GM21360 (cell line): ENCODE data around the gene USP46.

Experiments
- ATAC-seq: cut with Tn5 transposase; IDR thresholded peaks from one replicate; pipeline ENCODE4 v1.9.1; 2021; ENCODE audit warnings: mild to moderate bottlenecking, moderate library complexity; ENCODE audit not compliant: unreplicated experiment

Gene USP46

DNA sequence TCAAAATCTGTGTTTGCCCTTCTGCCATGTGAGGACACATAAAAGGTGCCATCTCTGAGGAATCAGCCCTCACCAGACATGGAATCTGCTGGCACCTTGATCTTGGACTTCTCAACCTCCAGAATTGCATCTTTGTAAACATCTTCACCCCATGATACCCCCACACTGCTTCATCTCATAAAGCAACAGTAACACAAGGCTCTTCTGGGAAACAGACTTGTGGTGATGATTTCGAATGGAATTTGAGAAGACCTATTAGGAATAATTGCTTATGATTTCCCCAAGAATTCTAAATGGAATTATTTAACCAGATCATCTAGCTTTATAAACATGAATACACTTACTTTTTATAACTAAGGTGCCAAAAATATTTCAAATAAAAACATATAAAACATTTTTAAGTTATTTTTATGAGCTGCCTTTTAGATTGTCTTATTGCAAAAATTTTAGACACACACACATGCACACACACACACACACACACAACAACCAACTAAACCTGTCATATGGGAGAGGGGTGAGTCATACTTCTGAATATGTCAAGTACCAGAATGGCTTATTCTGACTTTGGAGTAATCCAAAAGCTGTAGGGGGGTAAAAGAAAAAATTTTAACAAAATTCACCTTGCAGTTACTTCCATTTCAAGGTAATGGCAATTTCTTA, 82.0 kb downstream of the USP46 start:
- ATAC-seq = no peak

DNA sequence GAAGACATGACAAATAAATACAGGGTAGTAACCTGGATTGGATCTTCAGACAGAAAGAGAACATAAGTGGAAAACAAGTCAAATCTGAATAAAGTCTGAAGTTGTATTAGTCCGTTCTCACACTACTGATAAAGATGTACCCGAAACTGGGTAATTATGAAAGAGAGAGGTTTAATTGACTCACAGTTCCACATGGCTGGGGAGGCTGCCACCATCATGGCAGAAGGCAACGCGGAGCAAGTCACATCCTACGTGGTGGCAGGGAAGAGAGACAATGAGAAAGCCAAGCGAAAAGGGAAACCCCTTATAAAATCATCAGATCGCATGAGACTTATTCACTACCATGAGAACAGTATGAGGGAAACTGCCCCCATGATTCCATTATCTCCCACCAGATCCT, 82.8 kb downstream of the USP46 start:
- no peak for ATAC-seq

DNA sequence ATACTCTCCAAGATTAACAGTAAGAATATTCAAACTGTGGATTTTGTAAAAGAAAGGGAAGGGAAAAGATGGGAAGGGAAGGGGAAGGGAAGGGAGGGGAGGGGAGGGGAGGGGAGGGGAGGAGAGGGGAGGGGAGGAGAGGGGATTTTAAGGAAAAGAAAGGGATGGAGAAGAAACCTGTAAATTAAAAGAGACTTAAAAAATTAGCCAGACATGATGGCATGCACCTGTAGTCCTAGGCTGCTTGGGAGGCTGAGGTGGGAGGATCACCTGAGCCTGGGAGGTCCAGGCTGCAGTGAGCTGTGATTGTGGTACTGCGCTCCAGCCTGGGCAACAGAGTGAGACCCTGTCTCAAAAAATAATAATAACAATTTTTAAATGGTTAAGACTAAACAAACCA, 83.7 kb downstream of the USP46 start:
- no peak for ATAC-seq

DNA sequence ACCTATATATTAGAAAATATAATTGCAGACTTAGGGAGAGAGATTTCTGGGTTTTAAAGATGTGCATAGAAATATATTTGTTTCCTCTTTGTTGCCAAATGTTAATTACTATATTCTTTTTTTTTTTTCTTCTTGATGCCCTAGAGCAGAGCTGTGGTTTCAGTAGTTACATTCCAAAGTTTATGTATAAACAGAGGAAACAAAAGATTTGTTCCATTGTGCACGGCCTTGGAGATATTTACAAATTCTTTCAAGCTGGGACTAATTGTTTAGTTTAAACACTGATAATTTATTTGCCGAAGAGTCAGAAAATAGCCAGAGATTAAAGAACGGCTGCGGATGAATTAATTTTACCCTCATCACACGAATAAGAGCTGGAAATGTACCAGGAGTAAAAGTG, 85.1 kb downstream of the USP46 start:
- no peak for ATAC-seq

DNA sequence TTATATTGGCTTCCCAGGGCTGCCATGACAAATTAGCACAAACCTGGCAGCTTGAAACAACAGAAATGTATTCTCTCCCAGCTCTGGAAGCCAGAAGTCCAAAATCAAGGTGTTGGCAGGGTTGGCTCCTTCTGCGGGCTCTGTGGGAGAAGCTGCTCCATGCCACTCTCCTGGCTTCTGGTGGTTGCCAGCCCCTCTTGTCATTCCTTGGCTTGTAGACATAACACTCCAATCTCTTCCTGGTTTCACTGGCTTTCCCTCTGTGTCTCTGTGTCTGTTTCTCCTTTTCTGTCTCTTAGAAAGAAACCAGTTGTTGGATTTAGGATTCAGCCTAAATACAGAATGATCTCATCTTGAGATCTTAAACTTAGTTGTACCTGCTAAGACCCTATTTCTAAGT, 85.5 kb downstream of the USP46 start:
- ATAC-seq = no peak

DNA sequence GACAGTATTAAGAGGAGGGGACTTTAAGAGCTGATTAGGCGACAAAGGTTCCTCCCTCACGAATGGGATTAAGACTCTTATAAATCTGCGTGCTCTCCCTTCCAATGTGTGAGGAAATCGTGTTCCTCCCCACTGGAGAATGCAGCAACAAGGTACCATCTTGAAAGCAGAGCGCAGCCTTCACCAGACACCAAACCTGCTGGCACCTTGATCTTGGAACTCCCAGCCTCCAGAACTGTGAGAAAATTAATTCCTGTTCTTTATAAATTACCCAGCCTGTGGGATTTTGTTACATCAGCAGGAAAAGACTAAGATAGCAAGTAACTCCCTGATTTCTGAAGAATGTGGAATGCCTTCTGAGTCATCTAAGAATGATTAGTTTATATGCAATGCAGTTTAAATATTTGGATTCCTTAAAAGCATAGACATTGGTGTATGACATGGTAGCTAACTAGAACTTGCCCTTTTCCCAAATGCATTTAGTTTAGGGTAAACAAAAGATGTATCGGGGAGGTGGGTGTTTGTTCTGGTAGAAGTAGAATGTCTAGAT, 86.1 kb downstream of the USP46 start:
- no peak for ATAC-seq

DNA sequence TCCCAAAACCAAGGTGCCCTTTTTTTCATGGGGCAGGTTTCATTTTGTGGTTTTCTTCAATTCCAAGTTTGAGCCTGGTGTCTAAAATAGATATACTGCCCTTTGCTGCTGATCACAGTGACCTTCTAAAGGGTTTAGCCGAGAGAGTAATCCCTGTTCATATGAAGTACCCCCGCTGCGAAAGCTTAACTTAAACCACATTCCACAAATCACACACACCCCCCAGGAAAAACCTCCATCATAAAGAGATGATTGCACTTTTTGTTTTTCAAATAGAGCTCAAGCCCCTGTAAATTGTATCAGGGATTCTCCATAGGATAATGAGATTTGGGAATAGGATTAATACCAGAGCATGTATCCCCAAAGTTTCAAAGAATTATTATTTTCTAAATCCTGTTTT, 90.8 kb downstream of the USP46 start:
- ATAC-seq = no peak

DNA sequence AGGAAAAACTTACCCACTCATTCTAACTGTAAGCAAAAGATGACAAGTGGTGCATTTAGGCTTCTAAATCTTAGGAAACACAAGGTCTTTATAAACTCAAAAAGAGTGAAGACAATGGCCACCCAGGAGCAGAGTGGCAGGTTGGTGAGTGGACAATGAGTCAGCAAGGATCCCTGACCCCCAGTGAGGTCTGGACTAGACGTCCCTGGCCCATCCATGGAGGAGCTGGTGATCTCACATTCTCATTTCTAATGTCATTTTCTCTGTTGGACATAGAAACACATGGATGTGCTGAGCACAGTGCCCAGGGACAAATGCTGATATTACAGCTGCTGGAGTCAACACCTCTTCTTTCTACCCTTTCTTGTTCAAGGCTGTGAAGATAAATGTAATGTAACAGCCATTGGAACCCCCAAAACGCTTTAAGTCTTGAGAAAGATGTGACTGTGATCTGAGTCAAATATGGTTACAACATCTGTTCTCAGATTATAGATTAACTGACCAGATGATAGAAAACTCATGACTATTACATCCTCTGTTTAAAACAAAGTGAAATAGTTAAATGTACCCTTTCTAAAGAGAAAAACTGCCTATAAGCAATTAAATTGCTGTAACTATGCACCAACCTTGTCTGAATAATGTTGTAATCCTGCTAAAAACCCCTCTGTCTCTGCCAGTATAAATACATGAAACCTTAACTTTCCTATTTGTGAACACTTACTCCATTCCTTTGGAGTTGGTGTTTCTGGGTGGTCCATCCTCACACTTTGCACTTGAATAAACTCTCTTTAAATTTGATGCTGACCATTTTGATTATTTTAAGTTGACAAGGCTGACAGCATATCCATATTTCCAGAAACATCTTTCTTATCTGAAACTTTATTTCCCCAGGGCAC, 92.7 kb downstream of the USP46 start:
- ATAC-seq = no peak

DNA sequence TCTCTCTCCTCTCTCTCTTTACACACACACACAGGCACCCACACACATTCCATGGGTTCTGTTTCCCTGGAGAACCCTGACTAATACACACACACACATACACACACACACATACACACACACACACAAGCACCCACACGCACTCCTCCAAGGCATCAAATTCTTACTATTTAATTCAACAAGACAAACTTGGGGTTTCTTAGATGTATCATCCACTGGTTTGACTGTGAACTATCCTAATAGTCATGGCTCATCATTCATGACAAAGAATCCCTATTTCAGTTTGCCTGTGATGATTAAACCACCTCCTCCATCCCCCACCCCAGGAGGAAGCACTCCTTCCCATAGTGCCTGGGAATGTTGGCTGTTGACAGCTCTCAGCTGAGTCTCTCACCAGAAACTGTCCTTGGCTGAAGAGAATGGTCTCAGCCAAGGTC, 98.2 kb downstream of the USP46 start:
- ATAC-seq = no peak

DNA sequence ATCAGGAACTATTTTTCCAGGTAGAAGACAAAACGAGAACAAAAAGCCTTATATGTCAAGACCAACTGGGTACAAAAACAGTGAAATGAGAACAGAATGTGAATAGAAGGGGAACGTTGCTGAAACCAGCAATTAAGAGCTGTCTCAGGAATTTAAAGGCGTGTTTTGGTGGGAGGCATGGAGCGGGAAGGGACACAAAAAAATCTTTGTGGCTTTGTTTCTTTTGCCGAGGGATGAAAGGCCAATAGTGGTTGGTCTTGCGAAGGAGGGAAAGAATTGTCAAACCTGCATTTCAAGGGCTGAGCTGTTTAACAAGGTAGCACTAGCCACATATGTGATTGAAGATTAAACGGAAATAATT, 103.8 kb downstream of the USP46 start:
- ATAC-seq = no peak

DNA sequence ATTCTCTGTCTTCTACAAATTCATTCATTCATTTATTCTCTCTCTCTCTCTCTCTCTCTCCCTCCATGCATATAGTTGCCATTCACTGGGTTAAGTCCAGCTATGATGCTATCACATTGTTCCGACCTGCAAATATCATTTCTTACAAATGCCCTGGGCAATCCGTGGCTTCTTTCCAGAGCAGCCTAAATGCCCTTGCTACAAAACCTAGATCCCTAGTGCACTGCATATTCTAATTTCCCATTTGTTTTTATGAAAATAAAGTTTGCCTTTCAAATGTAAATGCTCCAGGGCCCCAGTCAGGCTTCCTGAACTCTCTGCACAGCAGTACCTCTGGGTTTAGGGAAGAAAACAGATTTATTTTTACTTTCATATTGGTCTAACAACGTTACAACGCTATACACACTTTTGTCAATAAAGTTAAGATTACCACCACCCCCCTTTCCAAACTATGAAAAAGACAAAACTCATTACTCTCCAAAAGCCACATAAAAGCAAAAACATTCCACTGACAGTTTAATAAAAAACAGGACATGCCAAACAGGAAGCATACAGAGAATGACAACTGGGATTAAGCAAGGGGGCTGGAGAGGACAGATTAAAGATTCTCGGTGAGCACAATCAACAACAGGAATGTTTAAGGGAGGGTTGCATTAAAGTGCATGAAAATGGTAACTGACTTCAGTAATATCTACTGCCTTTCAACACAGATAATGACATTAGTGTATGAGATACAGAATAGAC, 104.3 kb downstream of the USP46 start:
- no peak for ATAC-seq

DNA sequence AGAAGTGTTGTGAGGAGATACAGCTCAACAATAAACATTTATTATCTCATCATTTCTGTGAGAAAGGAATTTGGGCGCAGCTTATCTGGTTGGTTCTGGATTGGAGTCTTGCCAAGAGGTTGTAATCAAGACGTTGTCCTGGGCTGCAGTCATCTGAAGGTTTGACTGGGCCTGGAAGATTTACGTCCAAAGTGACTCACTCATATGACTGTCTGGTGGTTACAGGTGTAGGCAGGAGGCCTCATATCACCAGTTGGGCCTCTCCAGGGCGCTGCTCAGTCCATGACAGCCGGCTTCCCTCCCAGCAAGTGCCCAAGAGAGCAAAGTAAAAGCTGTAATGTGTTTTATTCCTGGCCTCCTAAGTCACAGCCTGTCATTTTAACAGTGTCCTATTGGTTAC, 106.3 kb downstream of the USP46 start:
- no peak for ATAC-seq

DNA sequence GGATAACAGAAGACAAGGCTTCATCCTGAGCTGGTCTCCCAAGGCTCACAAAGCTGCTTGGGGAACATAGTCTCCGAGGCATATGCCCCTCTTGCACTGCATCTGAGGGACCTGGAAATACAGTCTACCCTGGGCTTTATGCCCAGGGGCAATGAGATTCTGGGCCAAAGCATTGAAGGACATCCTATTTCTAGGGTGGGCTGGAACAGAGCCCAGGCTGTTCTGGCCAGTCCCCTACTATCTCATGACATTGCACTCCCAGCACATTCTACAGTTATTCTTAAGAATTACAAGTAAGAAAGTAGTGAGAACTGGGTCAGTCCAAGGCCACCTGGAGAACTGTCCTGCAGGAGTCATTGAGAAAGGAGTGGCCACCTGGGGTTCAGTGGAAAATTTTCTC, 107.6 kb downstream of the USP46 start:
- ATAC-seq = no peak

DNA sequence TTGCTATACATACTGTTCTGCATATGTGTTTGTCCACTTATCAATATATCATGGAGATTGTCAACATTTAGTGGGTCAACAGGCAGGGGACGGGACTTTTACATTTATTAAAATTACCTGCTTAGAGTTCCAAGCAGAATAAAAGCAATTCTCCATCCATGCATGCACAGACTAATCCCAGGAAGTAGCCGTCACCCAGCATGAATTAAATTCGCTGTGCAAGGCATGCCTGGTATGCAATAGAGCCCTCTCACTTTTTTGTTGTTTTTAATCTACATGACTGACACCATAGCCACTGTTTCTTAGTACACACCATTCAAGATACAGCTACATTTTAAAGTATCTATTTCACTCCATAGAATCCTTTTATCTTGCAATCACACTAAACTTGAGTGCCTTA, 108.9 kb downstream of the USP46 start:
- no peak for ATAC-seq

DNA sequence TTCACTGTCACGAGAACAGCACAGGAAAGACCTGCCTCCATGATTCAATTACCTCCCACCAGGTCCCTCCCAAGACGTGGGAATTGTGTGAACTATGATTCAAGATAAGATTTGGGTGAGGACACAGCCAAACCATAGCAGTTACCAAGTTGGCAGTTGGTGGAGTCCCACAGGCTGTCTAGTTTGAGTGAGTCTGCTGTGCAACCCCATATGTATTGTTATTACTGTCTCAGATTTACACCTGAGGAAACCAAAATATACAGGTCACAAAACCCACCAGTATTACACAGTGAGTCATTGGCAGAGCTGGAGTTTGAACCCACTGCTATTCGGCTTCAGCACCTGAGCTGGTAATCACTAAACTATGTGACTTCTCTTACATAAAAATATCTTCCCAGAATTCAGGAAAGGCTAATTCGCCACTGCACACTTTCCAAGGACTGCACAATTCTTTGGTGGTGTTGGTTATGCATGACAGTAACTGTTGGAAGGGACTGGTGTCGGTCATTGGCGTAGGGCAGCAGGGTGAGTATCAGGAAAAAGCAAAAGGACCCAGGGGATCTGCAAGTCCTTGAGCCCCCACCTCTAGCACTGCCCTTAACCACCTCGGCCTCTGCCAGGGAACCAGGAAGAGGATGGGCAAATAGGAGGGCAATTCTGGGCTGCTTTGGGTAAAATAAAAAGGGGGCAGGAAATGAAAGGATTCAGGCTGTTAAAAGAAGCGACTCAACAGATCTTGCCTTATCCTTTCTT, 110.1 kb downstream of the USP46 start:
- ATAC-seq = no peak

DNA sequence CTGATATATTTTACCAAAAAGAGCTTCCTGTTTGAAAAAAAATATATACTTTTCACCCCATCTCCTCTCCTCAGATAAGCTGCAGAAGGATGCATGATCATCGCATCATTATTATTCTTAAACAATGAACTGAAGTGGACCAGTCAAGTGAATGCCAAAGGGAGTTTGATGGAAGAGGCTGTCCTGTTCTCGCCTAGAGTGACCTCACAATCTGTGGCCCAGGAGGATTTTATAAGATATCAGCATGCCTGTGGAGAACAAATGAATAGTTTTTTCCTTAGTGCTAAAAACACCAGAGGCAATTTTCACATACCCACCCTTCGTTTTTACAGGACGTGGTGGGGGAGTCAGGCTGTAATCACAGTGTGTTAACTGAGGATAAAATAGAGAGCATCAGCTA, 112.7 kb downstream of the USP46 start:
- ATAC-seq = no peak

DNA sequence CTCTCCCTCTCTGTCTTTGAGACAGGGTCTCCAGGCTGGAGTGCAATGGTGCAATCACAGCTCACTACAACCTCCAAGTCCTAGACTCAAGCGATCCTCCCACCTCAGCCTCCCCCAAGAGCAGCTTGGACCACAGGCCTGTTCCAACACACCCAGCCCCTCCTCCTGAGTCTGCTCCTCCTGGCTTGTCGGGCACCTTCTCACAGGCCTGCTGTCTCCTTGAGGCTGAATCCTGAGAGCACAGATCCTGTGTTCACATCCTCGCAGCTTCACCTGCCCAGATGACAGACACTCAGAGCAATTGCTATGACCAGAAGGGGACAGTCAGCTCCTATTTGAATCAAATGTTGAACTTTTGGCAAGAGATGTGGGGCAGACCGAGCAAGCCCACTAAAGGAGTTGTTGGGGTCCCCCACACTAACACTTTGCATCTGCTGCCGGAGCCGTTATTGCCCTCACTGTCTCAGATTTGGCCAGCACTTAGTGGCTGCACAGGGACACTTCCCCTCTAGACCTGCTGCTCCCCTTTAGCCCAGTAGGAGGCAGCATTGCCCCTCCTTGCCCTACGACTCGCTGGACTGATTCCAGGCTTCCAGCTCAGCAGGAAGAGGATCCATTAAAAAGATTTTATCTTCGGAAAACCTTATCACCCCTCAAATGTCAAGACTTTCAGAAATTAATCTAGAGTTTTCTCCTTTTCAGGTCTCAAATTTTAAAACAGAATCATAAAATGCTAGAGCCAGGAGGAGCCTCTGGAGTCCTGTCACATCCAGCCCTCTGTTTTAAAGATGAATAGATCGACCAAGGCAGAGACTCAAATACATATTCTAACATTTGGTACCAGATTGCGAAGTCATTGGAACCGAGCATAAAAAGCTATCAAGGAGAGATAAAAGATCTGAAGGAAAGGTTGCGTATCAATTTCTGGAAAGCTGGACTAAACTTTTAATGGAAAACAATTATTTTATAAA, 113.7 kb downstream of the USP46 start:
- ATAC-seq = no peak
